HepG2 (cell line): Measurements from ENCODE around the gene YLPM1. TPM values are rescaled to one million over a fixed set of nuclear protein-coding genes. Genes with fewer than 3 reads are reported as not detected.

Experiments used
- ATAC-seq: fragments of 200-7000 bp; cut with Tn5 transposase; 3 replicates; pipeline ENCODE4 v1.9.1; 2020; ENCODE audit warnings: mild to moderate bottlenecking, moderate library complexity
- BruUV-seq: library from RNA; stranded (reverse); fragments of 400-500 nt; replicated peaks from 2 replicates; lab custom pipeline; 2021; lab: Mats Ljungman, UMichigan
- CTCF ChIA-PET: fragments of 300-600 bp; formaldehyde crosslinking; extraction: SDS; loops from one replicate; lab custom pipeline; 2021; ENCODE audit warnings: low total read pairs, inconsistent platforms, low intra/inter-chr PET ratio; lab: Yijun Ruan, JAX
- POLR2A ChIA-PET: fragments of 350-600 bp; sonication (Branson Sonifier 250); formaldehyde crosslinking; loops from one replicate; lab custom pipeline; 2020; ENCODE audit warnings: antibody characterized with exemption, inconsistent platforms; lab: Yijun Ruan, JAX
- DNase-seq: peaks from one replicate; pipeline ENCODE4 v3.0.0-alpha.2; 2015; ENCODE audit warnings: low spot score
- FAIRE-seq: peaks from 3 replicates; lab custom pipeline; 2011; peaks lifted over from hg19 to GRCh38; lab: Jason Lieb, UNC
- H2AFZ ChIP-seq: one replicate; pipeline ENCODE4 v1.6.1; 2011; ENCODE audit warnings: low read length, inconsistent platforms
- H3K27ac ChIP-seq: fragments of 300-600 bp; 3 replicates; pipeline ENCODE4 v1.8.0; 2011; ENCODE audit warnings: mixed run types, mild to moderate bottlenecking, mixed read lengths, low read length, inconsistent platforms; ENCODE audit not compliant: insufficient read depth; ENCODE audit errors: extremely low read length
- H3K27me3 ChIP-seq, 2 experiments: fragments of 200-600 bp in 1 of 2; 2 replicates in 1 of 2; 3 replicates in 1 of 2; pipeline versions ENCODE4 v1.6.0 to v1.8.0; 2011; ENCODE audit warnings: low read length in 2 of 2, mild to moderate bottlenecking in 2 of 2, moderate library complexity in 2 of 2, inconsistent platforms in 1 of 2; ENCODE audit not compliant: insufficient read depth in 2 of 2, control insufficient read depth in 1 of 2
- H3K36me3 ChIP-seq, 2 experiments: fragments of 200-600 bp in 1 of 2; replicated peaks in 1 of 2; 2 replicates in 1 of 2; 3 replicates in 1 of 2; pipeline versions ENCODE4 v1.5.1 to v1.8.0; 2011; ENCODE audit warnings: low read length in 2 of 2, inconsistent platforms in 1 of 2; ENCODE audit not compliant: insufficient read depth in 2 of 2, control insufficient read depth in 1 of 2
- H3K4me1 ChIP-seq: 2 replicates; pipeline ENCODE4 v1.5.1; 2012; ENCODE audit warnings: low read length, inconsistent platforms; ENCODE audit not compliant: insufficient read depth
- H3K4me2 ChIP-seq: 2 replicates; pipeline ENCODE4 v1.6.0; 2011; ENCODE audit warnings: low read depth, low read length, inconsistent platforms
- H3K4me3 ChIP-seq, 3 experiments: fragments of 200-600 bp in 1 of 3; sonication (generic), shearing (Covaris generic) in 1 of 3; replicated peaks in 1 of 3; 2 replicates each; pipeline ENCODE4 v1.5.1; 2011 to 2016; ENCODE audit warnings: low read length in 3 of 3, inconsistent platforms in 2 of 3, low read depth in 2 of 3, mild to moderate bottlenecking in 2 of 3, control low read depth in 1 of 3, mixed read lengths in 1 of 3; ENCODE audit not compliant: insufficient read depth in 1 of 3
- H3K79me2 ChIP-seq: one replicate; pipeline ENCODE4 v1.6.1; 2011; ENCODE audit warnings: low read length, inconsistent platforms; ENCODE audit not compliant: insufficient read depth
- H3K9ac ChIP-seq: 2 replicates; pipeline ENCODE4 v1.6.0; 2011; ENCODE audit warnings: mild to moderate bottlenecking, low read depth, low read length, inconsistent platforms; ENCODE audit not compliant: insufficient read depth
- H3K9me3 ChIP-seq: 2 replicates; pipeline ENCODE4 v1.5.1; 2012; ENCODE audit warnings: mild to moderate bottlenecking, low read length
- H4K20me1 ChIP-seq: 2 replicates; pipeline ENCODE4 v1.6.0; 2011; ENCODE audit warnings: inconsistent platforms, mild to moderate bottlenecking, low read length, moderate library complexity; ENCODE audit not compliant: insufficient read depth
- CREB3 ChIP-seq: sonication (generic); formaldehyde crosslinking; IDR thresholded peaks from 2 replicates; pipeline ENCODE4 v1.5.0; 2020; ENCODE audit warnings: missing genetic modification reagents
- DZIP1 ChIP-seq: sonication (generic); formaldehyde crosslinking; IDR thresholded peaks from 2 replicates; pipeline ENCODE4 v1.5.0; 2020; ENCODE audit warnings: mild to moderate bottlenecking, missing genetic modification reagents
- EHMT2 ChIP-seq: fragments of 200-600 bp; sonication (generic); IDR thresholded peaks from 2 replicates; pipeline ENCODE4 v1.7.0; 2017; ENCODE audit warnings: antibody characterized with exemption, low read depth, low read length, borderline replicate concordance
- POLR2G ChIP-seq: fragments of 200-400 bp; formaldehyde crosslinking; IDR thresholded peaks from 2 replicates; pipeline ENCODE4 v1.6.1; 2018; ENCODE audit warnings: mild to moderate bottlenecking, low read depth, low read length, moderate library complexity
- SIX4 ChIP-seq: sonication (generic); formaldehyde crosslinking; IDR thresholded peaks from 2 replicates; pipeline ENCODE4 v1.4.0; 2020; ENCODE audit warnings: missing genetic modification reagents
- SMAD9 ChIP-seq: sonication (generic); formaldehyde crosslinking; IDR thresholded peaks from 2 replicates; pipeline ENCODE4 v1.5.1; 2020; ENCODE audit warnings: mild to moderate bottlenecking, missing genetic modification reagents
- SNAPC2 ChIP-seq: sonication (generic); formaldehyde crosslinking; IDR thresholded peaks from 2 replicates; pipeline ENCODE4 v1.8.1; 2022; ENCODE audit warnings: mild to moderate bottlenecking, missing genetic modification reagents
- TAF1 ChIP-seq: sonication (generic); formaldehyde crosslinking; IDR thresholded peaks from 2 replicates; pipeline ENCODE4 v1.4.0; 2020; ENCODE audit warnings: missing genetic modification reagents
- WGBS: methylation state at CpG from one replicate; pipeline ENCODE4 v1.1.6; 2017; ENCODE audit warnings: low lambda C conversion rate; 5-methylcytosine and 5-hydroxymethylcytosine counted together
- in situ Hi-C: cut with HindIII; loops from 2 replicates; pipeline ENCODE4 v1.10.0; 2017; ENCODE audit warnings: low pct_unique_long_range_greater_than_20kb; ENCODE audit not compliant: extremely low pct_ligation_motif_present
- intact Hi-C: fragments of 100-400 bp; cut with micrococcal nuclease; formaldehyde crosslinking; loops from one replicate; pipeline ENCODE4 v1.10.0; 2022; ENCODE audit not compliant: unreplicated experiment
- polyA plus RNA-seq, 8 experiments: library from polyadenylated mRNA; depleted of rRNA in 3 of 8; stranded (reverse) in 7 of 8; unstranded in 1 of 8; fragments of >200 nt; fragmentation: Illumina TruSeq in 4 of 8; extraction: Trizol in 4 of 8; gene quantifications; 2 replicates each; pipeline versions ENCODE4 v1.2.1 to v1.2.3, GENCODE V29; 2011 to 2016; ENCODE audit warnings: low read depth in 4 of 8, missing spikeins in 1 of 8, mixed read lengths in 1 of 8; ENCODE audit not compliant: insufficient read depth in 1 of 8
- total RNA-seq, 5 experiments: library from RNA; depleted of rRNA; stranded (reverse); fragments of >200 nt; fragmentation: Illumina TruSeq; extraction: Trizol; gene quantifications; 2 replicates each; pipeline ENCODE4 v1.2.3, GENCODE V29; 2016; ENCODE audit warnings: low read depth in 1 of 5

YLPM1 gene
- total and polyA plus RNA-seq, 2 of the 13 experiments (the other 11 are each of a cell fraction or from before 2014, with no cell fraction given), result 6.7 to 21.9 TPM

DNA sequence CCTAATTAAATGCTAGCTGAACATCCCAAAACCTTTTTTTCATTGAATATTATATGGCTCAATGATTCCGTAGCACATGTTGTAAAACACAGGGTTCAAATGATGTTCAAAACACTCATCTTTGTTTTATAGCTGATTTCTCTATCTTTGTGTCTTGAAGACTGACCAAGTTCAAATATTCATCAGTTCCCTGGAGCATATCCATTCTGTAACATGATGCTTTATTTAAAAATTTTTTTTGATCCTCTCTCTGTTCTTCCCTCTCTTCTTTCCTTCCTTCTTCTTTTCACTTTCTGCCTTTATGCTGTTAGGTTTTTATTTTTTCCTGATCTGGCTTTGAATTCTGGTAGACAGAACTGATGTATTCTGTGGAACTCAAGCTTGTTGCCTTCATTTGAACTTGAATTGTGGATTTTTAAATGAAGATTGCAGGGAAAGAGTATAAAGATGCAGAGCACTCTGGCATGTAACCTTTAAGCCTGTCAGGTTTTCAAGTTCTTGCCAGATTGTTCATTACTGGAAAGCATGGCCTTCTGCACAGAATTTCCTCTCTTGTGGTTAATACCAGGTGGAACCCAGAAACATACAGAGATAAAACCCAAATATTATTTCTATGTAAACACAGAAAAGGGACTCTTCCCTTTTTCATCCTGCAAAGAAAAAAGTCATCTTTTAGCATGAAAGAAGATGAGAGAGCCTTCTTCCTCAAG lies 73.3 kb downstream of the YLPM1 start:
- no peak overlapping the region for H3K9ac ChIP-seq
- no peaks in the 10 kb centered on the region for H3K79me2 ChIP-seq
- no peak overlapping the region for H3K4me2 ChIP-seq
- ChIA-PET POLR2A (no interaction called here), CTCF (no interaction called here)
- ATAC-seq, result no peak
- no peak overlapping the region for H2AFZ ChIP-seq
- intact Hi-C loops, result no loop called here
- no peak overlapping the region for H3K4me3 ChIP-seq
- BruUV-seq, result no TSS peak
- peaks cover 11% of the 10 kb centered on the region for H3K4me1 ChIP-seq
- FAIRE-seq, result no peak
- no peak for DNase-seq
- no peaks in the 10 kb centered on the region for H3K27me3 ChIP-seq
- in situ Hi-C loops, result no loop called here
- H3K9me3 ChIP-seq, result no peaks in the 10 kb centered on the region
- H4K20me1 ChIP-seq, result no peaks in the 10 kb centered on the region
- 93% methylated on average over 1 of the region's 1 CpG for WGBS
- TF ChIP-seq POLR2G (no peak), SNAPC2 (no peak), CREB3 (no peak), TAF1 (CRISPR knock-in tag) (no peak), SIX4 (CRISPR knock-in tag) (no peak), DZIP1 (CRISPR knock-in tag) (no peak), EHMT2 (no peak), SMAD9 (no peak)
- H3K27ac ChIP-seq, result no peak overlapping the region
- peaks cover 1 to 21% of the 10 kb centered on the region in 2 experiments; a peak in 2 of 5 replicates for H3K36me3 ChIP-seq
